Hepatocyte (in vitro differentiated cells): ENCODE measurements around the gene ZNF700.

Source experiments
- CTCF ChIP-seq: fragments of 200-600 bp; sonication (generic); IDR thresholded peaks from 2 replicates; pipeline ENCODE4 v1.5.1; 2016; ENCODE audit warnings: antibody characterized with exemption, mild to moderate bottlenecking; ENCODE audit not compliant: poor library complexity
- EZH2 ChIP-seq: fragments of 200-600 bp; sonication (generic); IDR thresholded peaks from 2 replicates; pipeline ENCODE4 v1.6.1; 2016; ENCODE audit warnings: antibody characterized with exemption, mild to moderate bottlenecking, borderline replicate concordance
- EZH2phosphoT487 ChIP-seq: fragments of 200-600 bp; sonication (generic); IDR thresholded peaks from one replicate; pipeline ENCODE4 v1.6.1; 2018; ENCODE audit warnings: antibody characterized with exemption, mild to moderate bottlenecking, low read depth, moderate library complexity; ENCODE audit not compliant: unreplicated experiment, severe bottlenecking

DNA sequence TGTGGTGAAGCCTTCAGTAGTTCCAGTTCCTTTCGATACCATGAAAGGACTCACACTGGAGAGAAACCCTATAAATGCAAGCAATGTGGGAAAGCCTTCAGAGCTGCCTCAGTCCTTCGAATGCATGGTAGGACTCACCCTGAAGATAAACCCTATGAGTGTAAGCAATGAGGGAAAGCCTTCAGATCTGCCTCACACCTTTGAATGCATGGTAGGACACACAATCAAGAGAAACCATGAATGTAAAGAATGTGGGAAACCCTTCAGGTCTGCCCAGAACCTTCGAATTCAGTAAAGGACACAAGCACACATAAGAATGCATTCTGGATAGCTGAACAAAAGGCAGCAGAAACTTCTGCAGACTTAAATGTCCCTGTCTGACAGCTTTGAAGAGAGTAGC, 19.0 kb upstream of the ZNF700 start:
- TF ChIP-seq EZH2phosphoT487: no peak
- TF ChIP-seq CTCF: no peak
- TF ChIP-seq EZH2: no peak
